B cell (primary cell): Measurements from ENCODE around the gene KRT9.

ENCODE experiments used
- CTCF ChIP-seq: fragments of 200-600 bp; IDR thresholded peaks from one replicate; pipeline ENCODE4 v1.8.0; 2022; ENCODE audit warnings: antibody characterized with exemption, mild to moderate bottlenecking
- EZH2 ChIP-seq: IDR thresholded peaks from 2 replicates; pipeline ENCODE4 v1.6.1; 2012; ENCODE audit warnings: borderline replicate concordance, low read depth, mild to moderate bottlenecking, moderate library complexity, low read length; ENCODE audit not compliant: insufficient read depth, poor library complexity, severe bottlenecking

GRCh38 chr17:41539071-41539492 lies 32.8 kb downstream of the KRT9 start:
- no peak for TF ChIP-seq CTCF
- no peak for TF ChIP-seq EZH2
